CD4-positive, alpha-beta T cell (primary cell): Measurements from ENCODE around the gene GRID1. TPM values are rescaled to one million over a fixed set of nuclear protein-coding genes. Genes with fewer than 3 reads are reported as not detected.

Experiments
- ATAC-seq: fragments of 200-7000 bp; cut with Tn5 transposase; one replicate; pipeline ENCODE4 v1.10.0; 2022; ENCODE audit warnings: mild to moderate bottlenecking; ENCODE audit not compliant: poor library complexity
- CTCF ChIA-PET: fragments of 350-600 bp; sonication (Branson Sonifier 250); formaldehyde crosslinking; loops from one replicate; lab custom pipeline; 2021; ENCODE audit warnings: antibody characterized with exemption, inconsistent platforms; lab: Charles Lee
- POLR2A ChIA-PET: fragments of 350-600 bp; sonication (Branson Sonifier 250); formaldehyde crosslinking; loops from one replicate; lab custom pipeline; 2021; ENCODE audit warnings: antibody characterized with exemption, inconsistent platforms; lab: Charles Lee
- DNase-seq, 14 experiments: peaks; one replicate each; pipeline ENCODE4 v3.0.0-alpha.2; 2013 to 2020; ENCODE audit warnings: mixed read lengths in 2 of 14
- H3K27ac ChIP-seq, 2 donors: one replicate each; pipeline versions ENCODE4 v1.5.1 to v1.7.0; 2013; ENCODE audit warnings: low read length in 2 of 2, low read depth in 1 of 2, mild to moderate bottlenecking in 1 of 2
- H3K27me3 ChIP-seq, 2 experiments: 1 replicate in 1 of 2; 2 replicates in 1 of 2; pipeline versions ENCODE4 v1.6.1 to v1.7.0; 2013; ENCODE audit warnings: low read length in 2 of 2, control low read depth in 1 of 2, mild to moderate bottlenecking in 1 of 2, moderate library complexity in 1 of 2; ENCODE audit not compliant: insufficient read depth in 2 of 2, control insufficient read depth in 1 of 2
- H3K36me3 ChIP-seq: one replicate; pipeline ENCODE4 v1.6.1; 2013; ENCODE audit warnings: low read length, control low read depth; ENCODE audit not compliant: insufficient read depth
- H3K4me1 ChIP-seq: one replicate; pipeline ENCODE4 v1.6.1; 2013; ENCODE audit warnings: low read length, control low read depth; ENCODE audit not compliant: insufficient read depth
- H3K4me3 ChIP-seq: one replicate; pipeline ENCODE4 v1.5.1; 2013; ENCODE audit warnings: mild to moderate bottlenecking, low read length, moderate library complexity
- H3K9me3 ChIP-seq, 2 experiments: 1 replicate in 1 of 2; 2 replicates in 1 of 2; pipeline versions ENCODE4 v1.6.1 to v1.7.0; 2013; ENCODE audit warnings: low read length in 2 of 2, mild to moderate bottlenecking in 2 of 2, control low read depth in 1 of 2, moderate library complexity in 1 of 2; ENCODE audit not compliant: control insufficient read depth in 1 of 2, insufficient read depth in 1 of 2
- H3K27ac Mint-ChIP-seq: one replicate; pipeline ENCODE4 v1.8.0; 2020; ENCODE audit warnings: mixed read lengths
- H3K27me3 Mint-ChIP-seq: one replicate; pipeline ENCODE4 v1.8.0; 2021; ENCODE audit warnings: mixed read lengths
- H3K36me3 Mint-ChIP-seq: one replicate; pipeline ENCODE4 v1.8.0; 2021; ENCODE audit warnings: low read depth, mixed read lengths
- H3K4me1 Mint-ChIP-seq: one replicate; pipeline ENCODE4 v1.8.0; 2021; ENCODE audit warnings: low read depth, mixed read lengths
- H3K4me3 Mint-ChIP-seq: one replicate; pipeline ENCODE4 v1.8.0; 2020; ENCODE audit warnings: mild to moderate bottlenecking, mixed read lengths
- H3K9me3 Mint-ChIP-seq: one replicate; pipeline ENCODE4 v1.8.0; 2020; ENCODE audit warnings: mixed read lengths
- intact Hi-C, 2 experiments: fragments of 100-400 bp; cut with DNase I in 1 of 2; cut with micrococcal nuclease in 1 of 2; formaldehyde crosslinking; loops; one replicate each; pipeline versions ENCODE4 v1.15.1 to v1.9.0; 2023 to 2025; cut with DNase I, micrococcal nuclease
- total RNA-seq, 174 experiments: library from RNA in 2 of 174; stranded (reverse) in 2 of 174; gene quantifications; one replicate each; pipeline ENCODE4 v1.2.3 and lab custom pipeline; 2021 to 2026
- TF ChIP-seq, protein P1 (sequence below): fragments of 200-600 bp; IDR thresholded peaks from one replicate; pipeline ENCODE4 v1.8.0; 2022; ENCODE audit warnings: antibody characterized with exemption, mild to moderate bottlenecking

Gene GRID1
- total RNA-seq, 2 experiments from 2014 or later: not detected

DNA sequence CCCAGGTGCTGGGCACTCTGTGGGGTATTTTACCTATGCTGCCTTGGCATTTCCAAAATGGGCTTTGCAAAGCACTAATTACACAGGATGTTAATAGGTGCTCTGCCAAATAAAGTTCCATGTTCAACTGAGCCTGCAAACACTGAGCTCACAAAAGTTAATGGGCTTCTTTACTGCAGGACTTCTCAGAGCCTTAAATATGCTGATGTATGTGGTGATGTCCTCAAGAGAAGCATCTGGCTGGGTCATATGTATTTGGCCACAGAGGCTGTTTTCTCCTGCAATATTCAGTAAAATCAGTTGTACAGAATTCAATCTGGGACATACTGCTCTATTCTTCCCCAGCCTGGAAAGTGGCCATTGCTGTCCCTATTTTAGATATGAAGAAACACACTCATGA is 31.3 kb downstream of the GRID1 start:
- Mint-ChIP-seq H3K9me3 (no peaks in the 10 kb centered on the region), H3K27ac (no peak overlapping the region), H3K4me1 (no peaks in the 10 kb centered on the region), H3K4me3 (no peak overlapping the region), H3K27me3 (peaks cover 12% of the 10 kb centered on the region), H3K36me3 (no peaks in the 10 kb centered on the region)
- Histone ChIP-seq H3K4me1 (no peaks in the 10 kb centered on the region), H3K27me3 (no peaks in the 10 kb centered on the region), H3K9me3 (peaks cover 0 to 8% of the 10 kb centered on the region in 2 experiments), H3K36me3 (no peaks in the 10 kb centered on the region), H3K27ac (no peak overlapping the region), H3K4me3 (no peak overlapping the region)
- CTCF ChIA-PET: no interaction called here
- ATAC-seq: no peak
- intact Hi-C loops: no loop called here
- POLR2A ChIA-PET: no interaction called here
- DNase-seq: no peak
- TF ChIP-seq, protein P1, sequence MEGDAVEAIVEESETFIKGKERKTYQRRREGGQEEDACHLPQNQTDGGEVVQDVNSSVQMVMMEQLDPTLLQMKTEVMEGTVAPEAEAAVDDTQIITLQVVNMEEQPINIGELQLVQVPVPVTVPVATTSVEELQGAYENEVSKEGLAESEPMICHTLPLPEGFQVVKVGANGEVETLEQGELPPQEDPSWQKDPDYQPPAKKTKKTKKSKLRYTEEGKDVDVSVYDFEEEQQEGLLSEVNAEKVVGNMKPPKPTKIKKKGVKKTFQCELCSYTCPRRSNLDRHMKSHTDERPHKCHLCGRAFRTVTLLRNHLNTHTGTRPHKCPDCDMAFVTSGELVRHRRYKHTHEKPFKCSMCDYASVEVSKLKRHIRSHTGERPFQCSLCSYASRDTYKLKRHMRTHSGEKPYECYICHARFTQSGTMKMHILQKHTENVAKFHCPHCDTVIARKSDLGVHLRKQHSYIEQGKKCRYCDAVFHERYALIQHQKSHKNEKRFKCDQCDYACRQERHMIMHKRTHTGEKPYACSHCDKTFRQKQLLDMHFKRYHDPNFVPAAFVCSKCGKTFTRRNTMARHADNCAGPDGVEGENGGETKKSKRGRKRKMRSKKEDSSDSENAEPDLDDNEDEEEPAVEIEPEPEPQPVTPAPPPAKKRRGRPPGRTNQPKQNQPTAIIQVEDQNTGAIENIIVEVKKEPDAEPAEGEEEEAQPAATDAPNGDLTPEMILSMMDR: no peak

DNA sequence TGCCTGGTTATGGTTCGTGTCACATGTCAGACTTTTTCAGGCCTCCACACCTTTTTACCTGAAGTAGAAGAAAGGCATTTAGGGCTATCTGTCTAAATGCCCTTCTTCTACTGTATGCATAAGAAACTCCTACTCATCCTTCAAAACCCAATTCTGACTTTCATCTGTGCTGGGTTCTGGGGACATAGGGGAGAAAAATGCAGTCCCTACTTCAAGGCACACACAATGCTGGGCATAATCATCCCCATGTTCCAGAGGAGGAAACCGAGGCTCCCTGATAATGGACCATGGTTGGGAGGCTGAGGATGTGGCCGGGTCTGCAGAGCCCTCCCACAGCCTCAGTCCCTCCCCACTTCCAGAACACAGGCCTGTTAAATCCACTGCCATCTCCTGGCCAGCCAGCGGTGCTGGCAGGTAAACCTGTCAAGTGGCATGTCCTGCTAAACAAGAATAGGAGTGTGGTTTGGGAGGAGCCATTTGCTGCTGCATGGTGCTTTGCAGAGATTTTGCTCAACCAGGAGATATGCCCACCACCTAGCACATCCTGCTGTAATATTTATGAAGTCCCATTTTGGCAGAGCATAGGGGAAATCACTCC is 32.0 kb downstream of the GRID1 start:
- POLR2A ChIA-PET: no interaction called here
- H3K27ac Mint-ChIP-seq: no peak overlapping the region
- Histone ChIP-seq H3K27ac (no peak overlapping the region), H3K27me3 (no peaks in the 10 kb centered on the region), H3K4me1 (no peaks in the 10 kb centered on the region), H3K36me3 (no peaks in the 10 kb centered on the region), H3K9me3 (peaks cover 0 to 8% of the 10 kb centered on the region in 2 experiments), H3K4me3 (no peak overlapping the region)
- DNase-seq: no peak
- CTCF ChIA-PET: no interaction called here
- intact Hi-C loops: no loop called here
- no peaks in the 10 kb centered on the region for H3K36me3 Mint-ChIP-seq
- H3K4me1 Mint-ChIP-seq: no peaks in the 10 kb centered on the region
- H3K4me3 Mint-ChIP-seq: no peak overlapping the region
- H3K27me3 Mint-ChIP-seq: peaks cover 12% of the 10 kb centered on the region
- TF ChIP-seq, protein P1: no peak
- no peaks in the 10 kb centered on the region for H3K9me3 Mint-ChIP-seq
- ATAC-seq: no peak

DNA sequence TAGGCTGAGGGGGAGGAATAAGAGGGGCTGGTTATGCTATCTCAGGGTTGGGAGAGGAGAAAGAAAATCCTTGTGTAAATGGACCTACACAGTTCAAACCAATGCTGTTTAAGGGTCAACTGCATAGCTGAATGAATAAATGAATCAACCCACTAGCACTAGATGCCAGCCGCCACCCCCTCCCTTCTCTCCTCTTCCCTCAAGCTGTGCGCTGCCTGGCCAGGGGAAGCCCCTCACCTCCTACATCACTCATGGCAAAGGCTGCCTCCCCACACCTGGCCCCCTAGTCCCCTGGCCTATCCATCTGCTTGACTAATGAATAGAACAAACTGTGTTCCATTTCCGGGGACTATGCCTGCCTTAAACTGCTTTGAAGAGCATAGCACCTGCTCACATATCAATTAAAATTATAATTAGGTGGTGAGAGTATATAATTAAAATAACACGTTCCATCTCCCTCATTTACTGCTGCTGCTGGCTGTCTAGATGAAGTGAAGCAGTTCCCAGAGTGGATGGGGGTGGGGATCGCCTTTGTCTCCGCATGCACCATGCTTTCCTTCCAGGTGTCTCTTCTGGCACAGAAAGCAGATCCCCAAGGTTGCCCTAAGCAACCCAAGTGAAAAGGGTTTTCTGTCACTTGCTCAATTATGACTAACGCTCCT is 32.6 kb downstream of the GRID1 start:
- ATAC-seq (no peak), DNase-seq (no peak)
- intact Hi-C loops: no loop called here
- no peaks in the 10 kb centered on the region for H3K9me3 Mint-ChIP-seq
- no peaks in the 10 kb centered on the region for H3K4me1 Mint-ChIP-seq
- H3K27ac Mint-ChIP-seq: no peak overlapping the region
- TF ChIP-seq, protein P1: no peak
- Histone ChIP-seq H3K4me1 (no peaks in the 10 kb centered on the region), H3K27ac (no peak overlapping the region), H3K27me3 (no peaks in the 10 kb centered on the region), H3K36me3 (no peaks in the 10 kb centered on the region), H3K9me3 (peaks cover 0 to 4% of the 10 kb centered on the region in 2 experiments), H3K4me3 (no peak overlapping the region)
- peaks cover 12% of the 10 kb centered on the region for H3K27me3 Mint-ChIP-seq
- CTCF ChIA-PET: no interaction called here
- POLR2A ChIA-PET: no interaction called here
- H3K36me3 Mint-ChIP-seq: no peaks in the 10 kb centered on the region
- H3K4me3 Mint-ChIP-seq: no peak overlapping the region
